GM21717 (cell line): Measurements from ENCODE around the gene INTS2.
"Not testable (repeated sequence)": the region's sequence is repeated elsewhere in the genome, so short reads cannot be mapped to it uniquely, and the experiment has no call there.

Experiments
- ATAC-seq: cut with Tn5 transposase; IDR thresholded peaks from one replicate; pipeline ENCODE4 v1.9.1; 2021; ENCODE audit warnings: mild to moderate bottlenecking, moderate library complexity; ENCODE audit not compliant: unreplicated experiment

Gene INTS2

DNA sequence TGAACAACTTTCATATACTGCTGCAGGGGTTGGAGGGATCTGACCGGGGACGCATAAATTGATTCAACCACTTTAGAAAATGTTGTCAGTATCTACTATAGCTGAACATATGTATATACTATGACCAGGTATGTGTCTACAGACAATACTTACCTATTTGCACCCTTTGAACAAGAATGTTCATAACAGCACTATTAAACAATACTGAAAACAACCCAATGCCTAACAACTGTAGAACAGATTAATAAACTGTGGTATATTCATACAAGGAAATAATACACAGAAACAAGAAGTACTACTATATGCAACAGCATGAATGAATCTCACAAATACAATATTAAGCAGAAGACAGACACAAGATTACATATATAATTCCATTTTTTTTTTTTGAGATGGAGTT, 74.9 kb downstream of the INTS2 start:
- no peak for ATAC-seq

DNA sequence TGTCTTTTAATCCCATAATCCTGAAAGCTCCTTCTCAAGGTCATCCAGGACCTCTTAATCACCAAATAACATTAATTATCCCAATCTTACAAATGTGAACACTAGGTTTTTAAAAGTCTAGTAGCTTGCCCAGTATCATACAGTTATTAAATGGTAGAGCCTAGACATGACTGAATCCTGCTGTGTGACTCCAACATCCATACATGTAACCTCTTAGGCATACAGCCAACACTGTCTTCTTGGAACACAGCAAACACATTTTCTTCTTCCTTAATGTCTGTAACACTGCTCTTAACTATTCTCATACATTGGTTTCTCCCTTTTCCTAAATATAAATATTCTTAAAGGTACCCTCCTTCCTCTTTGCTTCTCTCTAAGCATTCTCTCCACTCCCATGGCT, 78.1 kb downstream of the INTS2 start:
- ATAC-seq = no peak

DNA sequence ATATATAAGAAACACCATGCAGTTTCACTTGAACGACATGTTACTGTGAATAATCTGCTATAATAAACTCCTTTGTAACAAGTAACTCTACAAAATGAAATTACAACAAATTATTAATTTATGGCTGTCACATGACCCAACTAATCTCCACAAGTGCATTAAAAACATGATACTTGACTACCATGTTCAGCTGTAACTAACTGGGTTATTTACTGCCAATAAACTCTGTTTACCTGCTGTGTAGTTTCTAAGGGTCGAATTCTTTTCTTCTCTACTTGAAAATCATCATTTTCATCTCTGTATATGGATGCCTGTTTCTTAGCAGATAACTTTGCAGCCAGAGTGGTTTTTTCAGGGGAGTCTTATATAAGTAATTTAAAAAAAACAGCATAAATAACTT, 78.9 kb downstream of the INTS2 start:
- ATAC-seq = no peak

DNA sequence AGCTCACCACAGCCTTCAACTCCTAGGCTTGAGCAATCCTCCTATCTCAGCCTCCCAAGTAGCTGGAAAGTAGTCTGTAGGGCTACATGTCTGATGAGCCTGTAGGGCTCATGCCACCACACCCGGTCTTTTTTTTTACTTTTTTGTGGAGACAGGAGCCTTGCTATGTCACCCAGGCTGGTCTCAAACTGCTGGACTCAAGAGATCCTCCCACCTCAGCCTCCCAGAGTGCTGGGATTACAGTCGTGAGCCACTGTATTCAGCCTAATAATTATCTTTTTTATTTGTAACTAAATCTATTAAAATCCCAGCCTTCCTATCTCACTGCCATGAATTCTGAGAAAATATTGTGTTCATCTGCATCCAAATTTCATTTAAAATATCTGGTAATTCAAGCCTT, 79.5 kb downstream of the INTS2 start:
- no peak for ATAC-seq

DNA sequence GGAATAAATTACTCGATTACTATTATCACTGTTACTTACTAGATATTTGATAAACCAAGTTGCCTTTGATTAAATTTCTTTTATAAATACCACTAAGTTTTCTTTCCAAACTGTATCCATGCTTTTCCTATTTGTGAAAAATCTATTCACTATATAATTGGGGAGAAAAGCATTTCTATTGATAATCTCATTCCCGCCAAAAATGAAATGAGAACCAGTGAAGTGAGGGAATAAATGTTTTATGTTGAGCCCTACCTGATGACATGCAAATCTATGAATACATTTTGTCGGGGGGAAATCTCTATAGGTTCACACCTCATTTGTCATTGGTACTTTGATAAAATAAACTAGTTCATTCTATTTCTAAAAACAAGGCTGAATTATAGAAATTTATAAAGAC, 80.1 kb downstream of the INTS2 start:
- ATAC-seq = no peak

DNA sequence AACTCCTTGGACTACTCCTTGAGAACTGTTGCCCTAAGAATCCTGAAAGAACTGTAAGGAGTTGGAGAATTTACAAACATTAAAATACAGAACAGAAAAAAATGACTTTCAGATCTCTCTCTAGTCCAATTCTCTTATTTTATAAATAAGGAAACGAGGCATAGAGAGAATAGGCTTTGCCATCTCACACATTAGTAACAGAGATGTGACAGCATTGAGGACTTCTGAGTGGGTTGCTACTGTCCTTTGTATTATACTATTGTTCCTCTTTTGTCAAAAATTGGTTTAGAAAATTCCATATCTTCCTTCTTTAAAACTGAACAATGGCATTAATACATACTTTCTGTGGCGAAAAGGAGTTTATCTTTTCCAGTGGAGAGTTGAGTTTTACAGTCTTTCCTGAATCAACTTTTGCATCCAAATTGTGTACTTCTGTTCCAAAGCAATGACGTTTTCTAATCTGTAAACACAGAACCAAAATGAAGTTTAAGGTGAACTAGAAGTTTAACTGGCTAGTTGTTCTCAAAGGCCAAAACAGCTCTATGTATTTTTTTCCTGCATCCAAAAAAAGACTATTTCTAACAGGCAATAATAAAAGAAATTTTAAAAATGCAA, 80.9 kb downstream of the INTS2 start:
- ATAC-seq = no peak

DNA sequence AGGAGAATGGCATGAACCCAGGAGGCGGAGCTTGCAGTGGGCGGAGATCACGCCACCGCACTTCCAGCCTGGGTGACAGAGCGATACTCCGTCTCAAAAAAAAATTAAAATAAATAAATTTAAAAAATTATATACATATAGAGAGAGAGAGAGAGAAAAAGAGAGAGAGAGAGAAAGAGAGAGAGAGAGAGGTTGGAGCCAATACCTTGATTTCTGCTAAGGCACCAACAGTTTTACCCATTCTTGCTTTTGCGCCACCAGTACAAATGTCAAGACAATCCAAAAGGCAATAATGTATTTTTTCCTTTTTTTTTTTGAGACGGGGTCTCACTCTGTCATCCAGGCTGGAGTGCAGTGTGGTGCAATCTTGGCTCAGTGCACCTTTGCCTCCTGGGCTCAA, 81.7 kb downstream of the INTS2 start:
- ATAC-seq = no peak

DNA sequence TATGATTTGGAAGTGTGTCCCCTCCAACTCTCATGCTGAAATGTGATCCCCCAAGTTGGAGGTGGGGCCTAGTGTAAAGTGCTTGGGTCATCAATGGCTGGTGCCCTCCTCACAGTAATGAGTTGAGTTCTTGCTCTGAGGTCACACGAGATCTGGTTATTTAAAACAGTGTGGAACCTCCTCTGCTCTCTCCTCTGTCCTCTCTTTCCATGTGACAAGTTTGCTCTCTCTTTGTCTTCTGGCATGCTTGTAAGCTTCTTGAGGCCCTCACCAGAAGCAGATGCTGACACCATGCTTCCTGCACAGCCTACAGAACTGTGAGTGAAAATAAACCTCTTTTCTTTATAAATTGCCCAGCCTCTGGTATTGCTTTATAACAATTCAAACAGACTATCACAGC, 84.3 kb downstream of the INTS2 start:
- no peak for ATAC-seq

DNA sequence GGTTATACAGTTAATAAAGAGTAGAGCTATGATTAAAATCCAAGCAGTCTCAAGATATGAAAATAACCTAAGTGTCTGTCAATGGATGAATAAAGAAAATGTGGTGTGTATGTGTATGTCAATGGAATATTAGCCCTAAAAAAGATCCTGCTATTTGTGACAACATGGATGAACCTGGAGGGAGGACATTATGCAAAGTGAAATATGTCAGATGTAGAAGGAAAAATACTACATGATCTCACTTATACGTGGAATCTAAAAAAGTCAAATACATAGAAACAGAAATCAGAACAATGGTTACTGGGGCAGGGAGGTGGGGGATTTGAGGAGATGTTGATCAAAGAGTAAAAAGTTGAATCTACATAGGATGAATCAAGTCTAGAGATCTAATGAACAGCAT, 84.9 kb downstream of the INTS2 start:
- no peak for ATAC-seq

DNA sequence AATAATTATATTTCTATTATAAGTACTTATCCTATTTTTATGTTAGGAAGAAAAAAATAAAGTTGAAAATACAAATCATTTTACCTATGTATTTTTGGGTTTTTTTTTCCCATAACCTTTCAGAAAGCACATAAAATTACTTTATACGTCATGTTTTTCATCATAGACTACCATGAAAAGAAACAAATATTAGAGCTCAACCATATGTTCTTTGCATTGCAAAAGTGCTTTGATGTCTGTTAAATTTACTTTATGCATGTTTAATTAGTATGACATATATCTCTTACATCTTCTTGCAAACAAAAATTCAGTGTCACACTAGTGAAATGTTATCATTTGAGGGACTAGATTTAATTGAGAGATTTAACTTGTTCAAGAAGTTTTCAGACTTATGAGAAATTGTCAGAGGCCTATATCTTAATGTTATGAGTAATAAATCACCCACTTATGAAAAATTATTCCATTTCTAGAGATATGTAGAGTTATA, 88.4 kb downstream of the INTS2 start:
- ATAC-seq = no peak

DNA sequence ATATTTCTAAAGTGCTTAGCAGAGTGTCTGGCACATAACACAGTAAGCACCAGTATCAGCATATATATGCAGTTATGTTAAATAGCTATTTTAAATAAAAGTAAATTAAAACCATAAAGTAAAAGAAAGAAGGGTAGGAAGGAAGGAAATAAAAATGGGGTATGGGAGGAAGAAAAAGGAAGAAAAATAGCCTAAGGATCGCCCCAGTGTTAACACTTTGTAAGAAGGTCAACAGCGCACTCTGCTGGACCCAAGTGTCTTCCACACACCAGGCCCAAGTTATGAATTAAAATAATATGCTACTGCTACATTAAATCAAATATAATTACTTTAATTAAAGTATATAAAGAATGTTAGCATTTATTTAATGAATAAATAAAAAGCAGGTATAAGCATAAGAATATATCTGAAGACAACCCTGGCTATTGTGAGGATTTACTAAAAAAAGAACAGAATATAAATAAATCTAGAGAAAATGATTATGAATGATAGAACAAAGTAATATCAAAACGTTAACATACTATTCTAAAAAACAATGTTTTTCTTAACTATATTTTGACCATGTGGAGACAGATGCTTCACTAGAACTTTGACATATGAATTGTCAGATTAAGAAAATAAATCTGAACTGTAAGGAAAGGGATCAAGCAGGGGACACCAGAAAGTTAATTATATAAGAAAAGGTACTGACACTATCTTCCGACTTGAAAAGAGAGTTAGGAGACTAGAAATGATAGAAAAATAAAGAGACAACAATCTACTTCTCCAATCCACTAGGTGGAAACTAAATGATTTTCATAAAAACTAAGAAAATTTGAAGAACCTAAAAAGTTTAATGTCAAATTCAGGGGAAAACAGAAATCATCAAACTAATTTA, 90.4 kb downstream of the INTS2 start:
- no peak for ATAC-seq

DNA sequence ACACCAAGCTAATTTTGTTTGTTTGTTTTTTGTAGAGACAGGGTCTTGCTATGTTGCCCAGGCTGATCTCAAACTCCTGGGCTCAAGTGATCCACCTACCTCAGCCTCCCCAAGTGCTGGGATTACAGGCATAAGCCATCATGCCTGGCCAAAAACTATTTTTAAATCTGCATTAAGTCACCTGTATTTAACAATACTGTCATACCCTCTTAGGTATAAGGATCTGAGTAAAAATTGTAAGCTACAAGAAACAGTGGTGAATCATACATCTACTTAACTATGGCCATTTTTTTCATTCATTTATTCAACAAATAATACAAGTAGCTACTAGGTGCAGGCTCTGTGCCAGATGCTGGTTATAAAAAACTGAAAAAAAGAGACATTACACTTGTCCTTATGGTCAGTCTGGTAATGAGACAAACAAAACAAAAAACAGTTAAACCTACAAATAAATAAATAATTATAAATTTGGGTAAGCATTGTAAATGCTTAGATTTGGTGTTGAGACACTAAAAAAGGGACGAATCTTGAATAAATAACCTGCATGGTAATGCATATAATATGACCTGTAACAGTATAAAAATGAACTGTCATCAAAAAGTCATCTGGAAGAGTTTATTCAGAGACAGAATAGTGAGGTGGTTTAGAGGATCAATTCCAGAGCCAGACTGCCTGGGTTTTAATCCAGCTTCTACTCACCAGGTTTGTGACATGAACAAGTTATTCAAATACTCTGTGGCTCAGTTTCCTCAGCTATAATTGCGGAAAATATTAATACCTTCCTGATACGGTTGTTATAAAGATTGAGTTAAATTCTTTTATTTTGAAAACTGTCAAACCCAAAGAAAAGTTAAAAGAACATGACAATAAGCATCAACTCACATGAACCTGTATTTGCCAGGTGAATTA, 91.3 kb downstream of the INTS2 start:
- no peak for ATAC-seq

DNA sequence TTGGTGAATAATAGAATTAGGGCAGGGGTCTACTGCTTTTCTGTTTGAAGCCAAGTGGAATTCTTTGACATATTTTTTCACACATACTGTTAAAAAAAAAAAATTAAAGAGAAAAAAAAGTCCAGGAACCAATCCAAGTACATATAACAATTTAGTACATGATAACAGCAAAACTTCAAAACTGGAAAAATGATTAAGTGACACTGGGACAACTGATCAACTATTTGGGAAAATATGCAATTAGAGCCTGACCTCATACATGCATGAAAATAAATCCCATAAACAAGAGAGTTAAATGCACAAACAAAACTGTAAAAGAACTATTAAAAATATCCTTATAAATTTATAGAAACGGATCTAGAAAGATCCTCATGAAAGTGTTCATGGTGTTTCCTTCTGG, 92.2 kb downstream of the INTS2 start:
- no peak for ATAC-seq

DNA sequence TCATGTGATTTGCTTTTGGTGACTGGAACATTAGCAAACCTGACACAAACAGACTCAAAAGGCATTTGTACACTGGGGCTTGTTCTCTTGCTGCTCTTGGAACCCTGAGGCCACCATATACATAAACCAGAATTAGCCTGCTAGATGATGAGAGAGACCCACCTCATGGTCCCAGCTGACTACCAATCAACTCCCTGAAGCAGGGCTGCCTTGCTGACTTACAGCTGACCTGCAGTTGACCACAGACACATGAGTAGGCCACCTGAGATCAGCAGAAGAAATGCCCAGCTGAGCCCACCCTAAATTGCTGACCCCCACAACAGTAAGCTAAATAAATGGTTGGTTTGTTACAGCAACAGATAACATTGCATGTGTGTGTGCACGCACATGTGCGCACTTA, 93.2 kb downstream of the INTS2 start:
- no peak for ATAC-seq

DNA sequence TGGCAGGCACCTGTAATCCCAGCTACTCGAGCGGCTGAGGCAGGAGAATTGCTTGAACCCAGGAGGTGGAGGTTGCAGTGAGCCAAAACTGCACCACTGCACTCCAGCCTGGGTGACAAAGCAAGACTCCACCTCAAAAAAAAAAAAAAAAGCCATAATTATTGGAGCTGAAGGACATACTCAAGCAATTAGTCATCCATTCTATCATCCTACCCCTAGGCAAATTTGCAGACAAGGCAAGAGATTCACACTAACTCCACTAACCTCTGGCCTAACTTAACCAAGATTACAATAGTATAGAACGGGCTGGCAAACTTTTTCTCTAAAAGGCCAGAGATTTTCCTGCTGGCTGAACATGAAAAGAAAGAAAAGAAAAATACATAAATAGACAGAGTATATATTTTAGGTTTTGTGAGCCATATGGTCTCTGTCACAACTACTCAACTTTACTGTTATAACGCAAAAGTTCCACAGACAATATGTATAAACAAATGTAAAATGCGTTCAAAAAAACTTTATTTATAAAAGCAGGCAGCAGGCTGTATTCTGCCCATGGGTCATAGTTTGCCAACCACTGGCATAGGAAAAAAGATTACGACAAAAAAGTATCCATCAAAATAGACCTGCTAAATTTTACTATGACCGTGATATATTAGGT, 94.1 kb downstream of the INTS2 start:
- no peak for ATAC-seq

DNA sequence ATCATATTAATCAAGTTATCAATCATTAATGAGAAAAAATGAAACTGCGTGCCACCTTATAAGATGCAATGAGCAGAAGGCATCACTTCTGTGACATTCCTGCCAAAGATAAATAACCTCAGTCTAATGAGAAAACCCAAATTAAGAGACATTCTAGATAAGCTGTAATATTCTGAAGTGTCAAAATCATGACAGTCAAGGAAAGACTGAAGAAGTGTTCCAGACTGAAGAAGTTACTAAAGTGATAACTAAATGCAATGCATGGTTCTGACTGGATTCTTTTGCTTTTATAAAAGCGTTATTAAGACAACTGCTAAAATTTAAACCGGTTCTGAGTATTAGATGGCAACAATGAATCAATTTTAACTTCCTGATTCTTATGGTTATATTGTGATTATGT, 95.3 kb downstream of the INTS2 start:
- ATAC-seq = no peak

DNA sequence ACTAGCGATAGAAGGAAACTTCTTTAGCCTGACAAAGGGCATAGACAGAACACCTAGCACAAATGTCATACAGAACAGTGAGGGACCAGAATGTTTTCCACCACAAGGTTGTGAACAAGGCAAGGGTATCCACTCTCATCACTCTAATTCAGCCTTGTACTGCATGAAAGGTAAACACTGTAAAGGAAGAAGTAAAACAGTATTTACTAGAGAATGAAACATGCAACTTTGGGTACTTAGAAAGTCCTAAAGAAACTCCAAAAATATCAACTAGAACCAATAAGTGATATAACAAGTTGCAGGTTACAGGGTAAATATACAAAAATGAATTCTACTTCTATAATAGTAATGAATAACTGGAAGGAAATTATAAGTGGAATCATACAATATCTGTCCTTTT, 96.7 kb downstream of the INTS2 start:
- ATAC-seq = no peak

DNA sequence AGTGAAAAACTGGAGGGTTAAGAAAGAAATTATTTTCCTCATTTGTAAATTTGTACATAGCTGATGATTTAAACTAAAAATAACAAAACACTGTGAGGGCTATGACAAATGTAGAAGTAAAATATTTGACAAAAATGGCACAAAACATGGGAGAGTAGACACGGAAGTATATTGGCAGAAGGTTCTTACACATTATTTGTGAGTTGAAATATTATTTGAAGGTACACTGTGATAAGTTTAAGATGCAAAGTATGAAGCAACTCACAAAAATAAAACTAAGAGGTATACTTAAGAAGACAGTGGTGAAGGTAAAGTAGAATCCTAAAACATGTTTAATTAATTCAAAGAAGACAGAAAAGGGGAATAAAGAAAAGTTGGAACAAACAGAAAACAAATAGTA, 99.1 kb downstream of the INTS2 start:
- no peak for ATAC-seq

DNA sequence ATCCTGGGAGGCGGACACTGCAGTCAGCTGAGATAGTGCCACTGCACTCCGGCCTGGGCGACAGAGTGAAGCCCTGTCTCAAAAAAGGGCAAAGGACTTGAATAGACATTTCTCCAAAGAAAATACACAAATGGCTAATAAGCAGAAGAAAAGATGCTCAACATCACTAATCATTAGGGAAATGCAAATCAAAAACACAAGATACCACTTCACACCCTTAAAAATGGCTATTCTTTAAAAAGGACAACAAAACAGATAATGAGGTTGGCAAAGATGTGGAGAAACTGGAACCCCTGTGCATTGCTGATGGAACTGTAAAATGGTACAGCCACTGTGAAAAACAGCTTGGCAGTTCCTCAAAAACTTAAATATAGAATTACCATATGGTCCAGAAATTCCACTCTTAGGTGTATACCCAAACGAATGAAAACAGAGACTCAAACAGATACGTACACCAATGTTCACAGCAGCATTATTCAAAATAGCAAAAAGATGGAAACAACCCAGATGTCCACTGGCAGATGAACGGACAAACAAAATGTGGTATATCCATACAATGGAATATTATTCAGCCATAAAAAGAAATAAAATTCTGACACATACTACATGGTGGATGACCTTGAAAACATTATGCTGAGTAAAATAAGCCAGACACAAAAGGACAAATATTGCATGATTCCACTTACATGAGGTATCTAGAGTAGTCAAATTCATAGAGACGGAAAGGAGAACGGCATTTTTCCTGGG, 100.0 kb downstream of the INTS2 start:
- no peak for ATAC-seq

DNA sequence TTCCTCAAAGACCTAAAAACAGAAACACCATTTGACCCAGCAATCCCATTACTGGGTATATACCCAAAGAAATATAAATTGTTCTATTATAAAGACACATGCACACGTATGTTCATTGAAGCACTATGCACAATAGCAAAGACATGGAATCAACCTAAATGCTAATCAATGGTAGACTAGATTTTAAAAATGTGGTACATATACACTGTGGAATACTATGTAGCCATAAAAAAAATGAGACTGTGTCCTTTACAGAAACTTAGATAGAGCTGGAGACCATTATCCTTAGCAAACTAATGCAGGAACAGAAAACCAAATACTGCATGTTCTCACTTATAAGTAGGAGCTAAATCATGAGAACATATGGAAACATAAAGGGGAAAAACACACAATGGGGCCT, 100.9 kb downstream of the INTS2 start:
- not testable (repeated sequence) for ATAC-seq
